PC-3 (cell line): Measurements from ENCODE around the gene GFAP.

Experiments
- EZH2 ChIP-seq: fragments of 300-600 bp; sonication (generic); IDR thresholded peaks from one replicate; pipeline ENCODE4 v1.6.1; 2017; ENCODE audit warnings: antibody characterized with exemption, mild to moderate bottlenecking, low read length; ENCODE audit not compliant: unreplicated experiment
- EZH2phosphoT487 ChIP-seq: fragments of 300-600 bp; sonication (generic); IDR thresholded peaks from 2 replicates; pipeline ENCODE4 v1.6.1; 2018; ENCODE audit warnings: mild to moderate bottlenecking, antibody characterized with exemption, low read length, borderline replicate concordance
- TF ChIP-seq, protein P1 (sequence below): fragments of 300-600 bp; sonication (generic); conservative IDR thresholded peaks from 2 replicates; pipeline ENCODE4 v1.5.1; 2017; ENCODE audit warnings: antibody characterized with exemption, low read depth, mild to moderate bottlenecking, low read length

DNA sequence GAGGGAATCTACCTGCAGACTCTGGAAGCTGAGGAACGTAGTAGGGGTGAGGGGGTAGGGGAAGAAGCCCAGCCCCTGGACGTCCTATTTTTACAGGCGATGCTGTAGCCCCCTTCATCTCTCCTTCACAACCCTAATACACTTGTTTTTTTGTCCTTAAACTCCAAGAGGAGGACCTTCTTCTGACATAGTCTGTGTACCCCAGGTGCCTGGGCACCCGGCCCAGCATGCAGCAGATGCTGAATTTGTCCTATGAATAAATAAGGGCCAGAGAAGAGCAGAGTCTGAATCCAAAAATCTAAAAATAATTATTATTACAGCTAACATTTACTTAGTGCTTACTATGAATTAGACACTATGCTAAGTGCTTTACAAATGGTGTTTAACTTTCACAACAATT, 27.2 kb upstream of the GFAP start:
- TF ChIP-seq, protein P1, sequence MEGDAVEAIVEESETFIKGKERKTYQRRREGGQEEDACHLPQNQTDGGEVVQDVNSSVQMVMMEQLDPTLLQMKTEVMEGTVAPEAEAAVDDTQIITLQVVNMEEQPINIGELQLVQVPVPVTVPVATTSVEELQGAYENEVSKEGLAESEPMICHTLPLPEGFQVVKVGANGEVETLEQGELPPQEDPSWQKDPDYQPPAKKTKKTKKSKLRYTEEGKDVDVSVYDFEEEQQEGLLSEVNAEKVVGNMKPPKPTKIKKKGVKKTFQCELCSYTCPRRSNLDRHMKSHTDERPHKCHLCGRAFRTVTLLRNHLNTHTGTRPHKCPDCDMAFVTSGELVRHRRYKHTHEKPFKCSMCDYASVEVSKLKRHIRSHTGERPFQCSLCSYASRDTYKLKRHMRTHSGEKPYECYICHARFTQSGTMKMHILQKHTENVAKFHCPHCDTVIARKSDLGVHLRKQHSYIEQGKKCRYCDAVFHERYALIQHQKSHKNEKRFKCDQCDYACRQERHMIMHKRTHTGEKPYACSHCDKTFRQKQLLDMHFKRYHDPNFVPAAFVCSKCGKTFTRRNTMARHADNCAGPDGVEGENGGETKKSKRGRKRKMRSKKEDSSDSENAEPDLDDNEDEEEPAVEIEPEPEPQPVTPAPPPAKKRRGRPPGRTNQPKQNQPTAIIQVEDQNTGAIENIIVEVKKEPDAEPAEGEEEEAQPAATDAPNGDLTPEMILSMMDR = no peak
- TF ChIP-seq EZH2 (no peak), EZH2phosphoT487 (no peak)
